Activated naive CD4-positive, alpha-beta T cell treated with Interleukin-2 at 50 U/mL for 16 hours (primary cell): ENCODE measurements around the gene COX17.
"Not testable (repeated sequence)": the region's sequence is repeated elsewhere in the genome, so short reads cannot be mapped to it uniquely, and the experiment has no call there.

Experiments used
- DNase-seq: peaks from one replicate; pipeline ENCODE4 v3.0.0-alpha.2; 2020

The COX17 gene, protein sequence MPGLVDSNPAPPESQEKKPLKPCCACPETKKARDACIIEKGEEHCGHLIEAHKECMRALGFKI

DNA sequence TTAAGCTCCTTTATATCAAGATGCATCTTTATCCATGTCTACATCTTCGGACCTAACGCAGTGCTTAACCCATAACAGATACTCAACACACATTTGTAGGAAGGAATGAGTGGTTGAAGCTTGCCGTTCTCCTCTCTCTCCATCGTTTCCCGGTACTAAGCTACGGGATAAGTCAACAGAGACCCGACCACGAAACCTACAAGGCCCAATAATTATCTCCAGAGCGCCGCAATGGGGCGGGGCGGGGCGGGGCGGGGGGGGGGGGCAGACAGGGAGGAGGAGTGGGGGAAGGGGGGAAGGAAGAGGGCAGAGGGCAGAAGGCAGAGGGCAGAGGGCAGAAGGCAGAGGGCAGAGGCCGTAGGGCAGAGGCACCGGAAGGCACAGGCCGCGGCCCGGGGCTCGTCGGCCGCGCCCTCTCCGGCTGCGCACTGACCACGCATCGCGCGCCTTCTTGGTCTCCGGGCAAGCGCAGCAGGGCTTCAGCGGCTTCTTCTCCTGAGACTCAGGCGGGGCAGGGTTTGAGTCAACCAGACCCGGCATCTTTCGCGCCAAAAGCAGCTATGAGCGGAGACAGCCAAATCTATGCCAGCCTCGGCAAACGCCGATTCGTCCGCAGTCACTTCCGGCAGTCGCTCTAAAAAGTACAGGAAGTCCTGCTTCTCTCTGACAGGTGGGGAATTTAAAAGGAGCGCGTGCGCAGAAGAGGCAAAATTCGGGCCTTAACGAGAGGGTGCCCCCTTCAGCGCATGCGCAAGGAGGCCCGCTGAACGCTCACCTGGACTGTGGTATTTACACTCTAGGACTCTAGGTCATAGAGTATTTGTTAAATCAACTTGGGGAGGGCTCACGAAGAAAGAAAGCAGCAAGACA, at the start of gene COX17:
Gene COX17 (minus strand): TSS at position 636 of the 870 bp plus-strand sequence. CDS start 96 bp downstream, at position 540.
- peak; percentile 94 for DNase-seq

DNA sequence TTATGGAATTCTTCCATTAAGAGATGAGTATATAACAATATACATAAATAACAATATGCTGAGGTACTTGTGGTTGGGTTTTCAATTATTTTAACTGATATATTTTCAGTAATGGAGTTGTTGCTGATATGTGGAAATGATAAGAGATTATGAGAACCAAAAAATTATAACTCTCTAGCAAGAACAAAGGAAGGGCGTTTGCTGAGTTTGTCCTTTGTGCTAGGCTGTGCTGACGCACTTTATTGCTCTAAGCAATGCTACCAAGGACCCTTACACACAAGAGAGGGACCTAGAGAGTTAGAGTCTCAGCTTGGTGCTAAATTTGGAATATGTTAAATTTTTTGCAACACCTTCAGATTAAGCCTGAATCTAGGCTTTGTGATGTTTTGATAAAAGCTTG, 49.7 kb upstream of the COX17 start:
- no peak for DNase-seq

DNA sequence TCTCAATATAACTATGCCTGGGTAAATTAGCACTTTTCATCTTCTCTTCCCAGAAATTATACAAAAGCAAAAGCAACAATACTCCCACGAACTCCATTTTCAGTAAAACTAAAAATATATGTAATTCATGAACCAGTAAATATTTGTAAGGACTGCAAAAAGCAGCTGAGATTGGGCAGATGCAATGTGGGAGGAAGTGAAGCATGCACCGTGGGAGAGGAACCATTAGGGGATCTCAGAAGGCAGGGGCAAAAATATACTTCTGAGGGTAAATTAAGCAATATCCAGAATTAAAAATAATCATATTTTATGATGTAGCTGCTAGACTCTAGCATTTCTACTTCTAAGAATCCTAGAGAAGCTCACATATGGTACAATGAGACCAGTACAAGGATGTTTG, 45.8 kb upstream of the COX17 start:
- DNase-seq, result no peak

DNA sequence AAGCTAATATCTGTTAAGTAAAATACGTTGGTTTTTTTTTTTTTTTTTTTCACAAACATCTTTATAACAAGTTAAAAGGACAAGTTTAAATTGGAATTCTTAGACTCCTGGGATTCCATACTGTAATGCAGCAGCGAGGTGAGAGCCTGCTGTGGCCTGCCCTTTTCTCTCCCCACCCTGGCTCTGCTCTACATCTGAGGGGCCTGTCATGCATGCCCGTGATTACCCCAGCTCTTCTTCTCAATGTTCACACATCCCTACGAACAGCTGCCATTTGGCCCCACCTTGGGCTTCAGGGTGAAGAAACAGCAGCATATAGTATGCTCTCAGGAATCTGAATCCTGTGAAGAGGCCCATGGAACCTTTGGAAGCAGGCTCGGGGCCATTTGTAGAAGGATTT, 40.3 kb upstream of the COX17 start:
- no peak for DNase-seq

DNA sequence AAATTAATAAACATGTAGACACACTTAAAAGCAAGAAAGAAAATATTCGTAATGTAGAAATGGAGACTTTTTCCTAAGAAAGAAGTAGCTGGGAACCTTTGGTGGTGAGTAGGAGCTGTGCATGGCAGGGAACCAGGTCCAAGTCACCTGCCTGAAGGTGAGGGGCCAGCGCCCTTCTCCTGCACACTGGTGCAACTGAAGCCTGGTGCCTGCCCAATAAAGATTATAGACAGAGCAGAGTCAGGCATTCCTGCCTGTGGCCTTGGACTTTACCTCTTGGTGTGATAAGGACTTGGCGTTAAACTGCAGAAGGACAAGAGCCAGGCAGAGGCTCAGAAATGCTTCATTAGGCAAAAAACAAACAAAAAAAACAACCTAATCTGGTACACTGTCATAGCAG, 39.8 kb upstream of the COX17 start:
- no peak for DNase-seq

DNA sequence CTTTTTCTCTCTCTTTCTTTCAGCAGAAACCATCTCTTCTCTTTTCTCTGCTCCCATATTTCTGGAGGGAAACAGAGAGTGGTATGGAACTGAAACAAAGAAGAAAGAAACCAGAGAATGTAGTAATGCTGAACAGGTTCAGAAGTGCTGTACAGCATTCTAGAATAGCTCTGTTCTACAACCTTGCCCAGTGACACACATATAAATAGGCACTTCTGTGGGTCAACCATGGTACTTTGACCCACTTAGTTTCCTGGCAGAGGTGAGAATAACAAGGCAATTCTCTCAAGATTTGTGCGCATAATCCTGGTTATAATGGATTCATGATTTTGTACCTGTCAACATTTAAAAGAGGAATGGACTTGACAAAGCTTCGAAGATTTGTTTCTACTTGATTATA, 37.9 kb upstream of the COX17 start:
- no peak for DNase-seq

DNA sequence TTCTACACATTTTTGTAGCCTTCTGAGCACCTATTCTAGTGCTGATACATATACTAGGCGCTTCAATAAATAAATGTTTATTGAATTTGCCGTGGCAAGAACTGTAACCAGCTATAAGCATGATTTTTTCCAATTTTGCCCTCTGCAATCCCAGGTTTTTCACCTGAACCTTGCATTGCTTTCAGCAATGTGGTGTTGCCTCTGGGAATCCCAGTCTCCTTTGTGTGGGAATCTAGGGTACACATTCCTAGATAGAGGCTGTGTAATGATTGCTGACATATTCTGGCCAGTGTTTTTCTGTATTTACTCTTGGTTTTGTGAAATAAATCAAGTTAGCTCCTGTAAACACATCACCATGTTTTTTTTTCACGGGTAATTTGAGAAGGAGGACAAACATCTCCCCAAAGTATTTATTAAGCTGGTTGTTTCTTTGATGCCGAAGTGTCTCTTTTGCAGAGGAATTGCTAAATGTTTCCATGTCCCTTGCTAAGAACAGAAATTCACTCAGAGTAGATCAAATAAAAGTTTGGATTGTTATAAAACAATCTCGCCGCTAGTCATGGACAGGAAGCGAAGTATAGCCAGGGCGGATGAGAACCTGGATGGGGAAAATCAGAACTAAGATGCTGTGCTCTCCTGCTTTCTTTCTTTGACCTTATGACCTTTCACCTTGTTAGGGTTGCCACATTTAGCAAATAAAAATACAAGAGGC, 26.8 kb upstream of the COX17 start:
- no peak for DNase-seq

DNA sequence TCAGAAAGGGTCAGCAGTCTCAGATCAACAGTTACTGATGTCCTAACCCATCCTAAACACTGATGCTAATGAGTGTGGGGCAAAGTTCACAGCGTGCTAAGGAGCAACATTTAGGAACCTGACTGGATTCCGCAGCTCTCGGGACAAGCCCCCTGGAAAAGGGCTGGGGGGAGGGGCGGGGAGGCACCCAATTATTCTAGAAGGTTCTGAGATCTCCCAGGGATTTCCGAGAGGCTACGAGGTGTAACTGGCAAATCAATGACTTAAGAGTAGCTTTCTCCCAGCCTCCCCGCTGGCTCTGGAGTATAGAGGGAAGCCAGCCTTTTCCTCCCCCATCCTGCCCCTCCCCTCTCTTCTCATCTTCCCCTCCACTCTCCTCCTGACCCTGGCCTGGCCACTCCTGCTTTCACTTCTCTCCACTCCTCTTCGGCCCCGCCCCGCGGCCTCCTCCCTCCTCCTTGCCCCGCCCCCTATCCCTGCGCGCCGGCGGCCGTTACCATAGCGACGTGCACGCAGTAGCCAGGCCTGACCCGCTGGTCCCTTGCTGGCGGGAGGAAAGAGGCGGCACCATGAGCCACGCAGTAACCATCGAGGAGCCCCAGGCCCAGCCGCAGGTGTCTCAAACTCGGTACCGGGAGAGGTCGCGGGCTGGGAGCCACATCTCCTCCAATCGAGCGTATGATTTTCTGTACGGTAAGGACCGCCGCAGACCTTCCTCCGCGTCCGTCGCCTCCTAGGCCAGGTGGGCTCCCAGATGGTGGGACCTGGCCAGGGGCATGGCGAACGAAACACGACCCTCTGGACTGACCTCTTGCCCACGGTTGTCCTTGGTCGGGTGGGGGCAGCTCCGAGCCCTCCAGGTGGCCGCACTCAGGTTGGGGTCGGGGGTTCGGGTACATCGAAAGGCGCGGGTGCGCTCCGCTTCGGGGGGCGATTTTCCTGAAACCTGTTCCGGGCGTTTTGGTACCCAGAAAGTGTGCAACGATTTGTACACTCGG, 25.6 kb upstream of the COX17 start, which contains the start of gene CFAP91:
Gene CFAP91 (plus strand): TSS at position 493 of the 998 bp plus-strand sequence. CDS start 77 bp downstream, at position 570.
- peak; percentile 81 for DNase-seq

DNA sequence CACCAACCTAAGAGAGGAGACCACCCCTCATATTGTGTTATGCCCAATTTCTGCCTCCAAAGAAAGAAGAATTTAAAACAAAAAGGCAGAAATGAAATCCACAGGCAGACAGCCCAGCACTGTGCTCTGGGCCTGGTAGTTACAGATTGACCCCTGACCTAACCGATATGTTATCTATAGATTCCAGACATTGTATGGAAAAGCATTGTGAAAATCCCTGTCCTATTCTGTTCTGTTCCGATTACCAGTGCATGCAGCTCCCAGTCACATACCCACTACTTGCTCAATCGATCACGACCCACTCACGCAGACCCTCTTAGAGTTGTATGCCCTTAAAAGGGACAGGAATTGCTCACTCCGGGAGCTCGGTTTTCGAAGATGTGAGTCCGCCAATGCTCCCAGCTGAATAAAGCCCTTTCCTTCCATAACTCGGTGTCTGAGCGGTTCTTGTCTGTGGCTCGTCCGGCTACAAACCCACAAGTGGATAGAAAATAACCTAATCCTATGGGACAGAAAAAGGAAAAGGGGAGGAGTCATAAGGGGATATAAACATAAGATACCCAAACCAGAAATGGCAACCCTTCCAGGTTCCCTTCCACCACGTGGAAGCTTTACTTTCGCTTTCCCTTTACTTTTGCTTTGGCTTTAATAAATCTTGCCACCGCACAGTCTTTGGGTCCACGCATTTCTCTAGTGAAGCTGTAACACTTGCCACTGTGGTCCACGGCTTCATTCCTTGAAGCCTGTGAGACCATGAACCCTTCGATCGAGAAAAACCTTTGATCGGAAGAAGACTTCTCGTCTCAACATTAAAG, 23.9 kb upstream of the COX17 start:
- no peak for DNase-seq

DNA sequence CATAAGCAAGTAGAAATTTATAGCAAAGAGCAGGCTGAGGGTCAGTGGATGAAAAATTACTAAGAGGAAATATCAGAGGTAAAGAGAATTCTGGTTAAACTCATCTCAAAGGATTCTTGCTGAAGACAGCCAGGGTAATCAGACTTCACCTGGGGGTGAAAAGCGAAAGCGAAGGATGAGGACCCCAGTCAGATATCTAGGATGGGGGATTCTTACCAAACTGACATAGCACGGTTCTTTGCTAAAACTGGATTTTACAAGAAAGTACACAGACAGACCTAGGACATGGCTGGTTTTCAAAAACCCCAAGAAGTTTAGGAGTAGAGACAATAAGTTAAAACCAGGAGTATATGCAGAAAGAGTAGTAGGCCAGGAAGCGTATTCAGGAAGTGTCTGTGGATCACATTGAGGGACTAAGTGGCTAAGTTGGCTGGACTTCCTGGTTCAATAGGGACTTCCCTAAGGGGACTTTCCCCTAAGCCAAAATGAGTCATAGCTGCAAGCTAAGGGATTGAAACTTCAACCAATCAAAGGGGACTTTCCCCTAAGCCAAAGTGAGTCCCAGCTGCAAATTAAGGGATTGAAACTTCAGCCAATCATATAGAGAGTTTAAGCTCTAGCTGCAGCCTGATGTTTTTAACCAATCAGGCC, 23.2 kb upstream of the COX17 start:
- peak; percentile 7 for DNase-seq

DNA sequence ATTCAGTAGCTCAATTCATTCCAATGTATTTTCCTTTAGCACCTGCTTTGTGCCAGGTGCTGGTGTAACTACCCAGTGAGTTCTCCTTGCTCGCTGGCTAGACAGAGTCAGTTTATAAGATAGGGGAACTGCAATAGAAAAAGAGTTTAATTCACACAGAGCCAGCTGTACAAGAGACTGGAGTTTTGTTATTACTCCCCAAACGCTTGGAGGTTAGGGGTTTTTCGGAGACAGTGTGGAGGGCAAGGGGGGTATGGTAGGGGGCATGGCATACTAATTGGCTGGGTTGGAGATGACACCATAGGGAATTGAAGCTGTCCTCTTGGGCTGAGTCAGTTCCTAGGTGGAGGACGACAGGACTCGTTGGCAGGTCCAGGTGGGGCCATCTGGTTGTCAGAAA, 20.2 kb upstream of the COX17 start:
- no peak for DNase-seq

DNA sequence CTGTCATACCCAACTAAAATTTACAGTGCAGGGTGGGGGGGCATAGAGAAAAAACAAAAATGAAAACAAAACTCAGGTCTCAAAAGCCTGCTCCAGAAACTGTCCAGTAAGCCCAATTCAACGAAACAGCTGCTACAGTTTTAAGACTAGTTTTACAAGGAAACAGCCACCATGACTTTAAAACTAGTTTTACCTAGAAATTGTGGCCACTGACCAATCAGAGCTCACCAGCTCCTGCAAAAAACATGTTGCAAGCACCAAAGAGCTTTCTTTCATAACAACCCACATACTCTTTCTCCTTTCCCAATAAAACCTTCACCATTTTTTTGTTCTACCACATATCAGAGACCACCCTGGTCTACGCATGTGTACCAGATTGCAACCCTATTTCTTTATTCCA, 18.3 kb upstream of the COX17 start:
- no peak for DNase-seq

DNA sequence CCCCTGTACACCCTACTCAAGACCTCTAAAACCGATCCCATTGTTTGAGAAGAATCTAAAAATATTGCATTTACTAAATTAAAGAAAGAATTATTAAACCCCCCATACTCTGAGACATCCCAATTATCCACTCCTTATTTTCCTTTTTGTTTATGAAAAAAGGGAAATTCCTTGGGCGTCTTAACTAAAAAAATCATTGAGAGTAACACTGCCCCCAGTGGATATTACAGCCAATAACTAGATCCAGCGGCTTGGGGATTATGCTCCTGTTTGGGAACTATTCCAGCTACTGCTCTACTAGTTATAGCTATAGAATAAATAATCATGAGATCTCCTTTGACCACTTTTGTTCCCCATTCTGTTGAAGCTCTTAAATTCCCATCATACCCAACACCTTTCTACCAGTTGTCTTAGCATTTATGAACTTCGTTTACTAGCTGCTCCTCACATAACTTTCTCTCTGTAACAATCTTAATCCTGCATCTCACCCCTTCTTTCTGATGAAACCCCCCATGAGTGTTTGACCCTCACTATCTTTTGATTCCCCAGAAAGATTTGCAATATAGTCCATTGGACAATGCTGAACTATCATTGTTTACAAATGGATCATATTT, 12.9 kb upstream of the COX17 start:
- no peak for DNase-seq

DNA sequence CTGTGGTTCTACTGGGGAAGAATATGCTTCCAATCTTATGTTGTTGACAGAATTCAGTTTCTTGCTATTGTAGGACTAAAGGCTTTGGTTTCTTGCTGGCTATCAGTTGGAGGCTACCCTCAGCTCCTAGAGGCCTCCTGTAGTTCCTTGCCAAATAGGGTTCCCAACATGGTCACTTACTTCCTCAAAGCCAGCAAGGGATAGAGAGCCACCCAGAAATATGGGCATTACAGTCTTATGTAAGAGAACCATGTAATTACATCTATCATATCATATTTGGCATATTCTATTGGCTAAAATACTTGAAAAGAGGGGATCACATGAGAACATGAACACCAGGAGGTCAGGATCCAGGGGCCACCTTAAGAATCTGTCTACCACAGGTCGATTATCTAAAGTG, 6.2 kb upstream of the COX17 start:
- DNase-seq, result no peak

DNA sequence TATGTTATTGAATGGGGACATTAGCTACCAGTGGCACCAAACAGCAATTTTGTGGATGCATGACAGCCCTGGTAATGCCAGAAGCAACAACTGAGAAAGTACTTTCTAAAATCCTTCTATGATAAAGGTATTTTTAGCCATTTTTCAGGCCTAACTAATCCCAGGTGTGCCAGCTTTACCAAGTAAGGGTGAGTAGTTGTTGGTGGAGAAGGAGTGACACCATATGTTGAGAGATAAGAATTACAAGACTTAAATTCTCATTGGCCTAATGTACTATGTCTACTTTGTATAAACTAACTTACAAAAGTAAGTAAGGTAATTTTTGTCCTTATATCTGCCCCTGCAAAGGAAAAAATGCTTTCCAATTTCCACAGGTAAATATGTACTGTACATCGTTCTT, 4.1 kb upstream of the COX17 start:
- DNase-seq, result no peak

DNA sequence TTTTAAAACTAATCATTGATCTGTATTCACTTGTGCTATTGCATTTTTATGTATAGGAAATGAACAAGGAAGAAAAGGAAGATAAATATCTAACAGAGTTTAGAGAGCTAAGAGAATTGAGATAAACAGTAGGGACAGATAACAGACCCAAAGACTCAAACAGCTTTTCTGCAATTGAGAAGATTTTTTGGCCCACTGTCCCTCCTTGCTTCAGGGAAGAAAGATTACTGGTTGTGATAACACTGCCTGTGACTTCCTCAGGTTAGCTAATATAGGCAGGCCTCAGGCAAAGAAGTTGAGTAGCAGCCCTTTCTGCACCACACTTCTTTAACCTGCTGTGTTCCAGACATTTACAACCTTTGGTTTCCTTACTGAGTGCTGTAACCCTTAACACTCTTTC, 2.7 kb upstream of the COX17 start:
- DNase-seq, result no peak

DNA sequence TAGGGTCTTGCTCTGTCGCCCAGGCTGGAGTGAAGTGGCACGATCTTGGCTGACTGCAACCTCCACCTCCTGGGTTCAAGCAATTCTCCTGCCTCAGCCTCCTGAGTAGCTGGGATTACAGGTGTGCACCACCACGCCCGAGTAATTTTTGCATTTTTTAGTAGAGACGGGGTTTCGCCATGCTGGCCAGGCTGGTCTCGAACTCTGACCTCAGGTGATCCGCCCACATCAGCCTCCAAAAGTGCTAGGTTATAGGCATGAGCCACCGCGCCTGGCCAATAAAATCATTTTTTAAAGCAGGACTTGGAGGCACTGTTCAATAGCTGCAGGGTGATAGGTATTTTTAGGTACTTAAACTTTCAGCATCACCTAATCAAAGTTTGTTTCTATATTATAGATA, 1.0 kb upstream of the COX17 start:
- not testable (repeated sequence) for DNase-seq

DNA sequence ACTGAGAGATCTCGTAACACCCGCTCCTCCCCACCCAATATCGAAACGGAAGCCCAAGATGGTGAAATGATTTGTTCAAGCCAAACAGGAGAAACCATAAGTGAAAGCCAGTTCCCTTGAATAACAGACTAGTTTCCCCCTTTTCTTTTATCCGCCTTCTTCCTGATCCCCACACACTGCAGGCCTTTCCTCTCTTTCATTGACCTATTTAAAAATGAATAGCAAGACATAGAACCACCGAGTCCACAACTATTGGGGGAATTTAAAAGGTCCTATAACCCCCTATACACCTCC, 382 bp upstream of the COX17 start:
- no peak for DNase-seq

DNA sequence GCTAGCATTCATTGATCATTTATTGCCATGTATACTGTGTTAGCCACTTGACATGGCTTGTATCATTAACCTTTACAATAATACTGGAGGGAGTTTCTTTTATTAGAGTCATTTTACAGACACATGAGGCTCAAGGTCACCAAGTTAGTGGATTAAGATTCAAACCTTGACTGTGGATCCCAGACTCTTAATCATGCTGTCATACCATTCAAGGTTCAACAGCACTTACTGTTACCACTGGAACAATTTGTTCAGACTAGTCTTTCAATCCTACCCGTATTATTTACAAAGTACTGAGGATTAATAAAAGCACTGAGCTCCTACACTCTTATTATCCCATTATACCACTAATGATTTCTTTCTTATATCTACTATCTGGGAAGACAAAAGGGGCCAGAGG, 1.2 kb downstream of the COX17 start:
- DNase-seq, result no peak

DNA sequence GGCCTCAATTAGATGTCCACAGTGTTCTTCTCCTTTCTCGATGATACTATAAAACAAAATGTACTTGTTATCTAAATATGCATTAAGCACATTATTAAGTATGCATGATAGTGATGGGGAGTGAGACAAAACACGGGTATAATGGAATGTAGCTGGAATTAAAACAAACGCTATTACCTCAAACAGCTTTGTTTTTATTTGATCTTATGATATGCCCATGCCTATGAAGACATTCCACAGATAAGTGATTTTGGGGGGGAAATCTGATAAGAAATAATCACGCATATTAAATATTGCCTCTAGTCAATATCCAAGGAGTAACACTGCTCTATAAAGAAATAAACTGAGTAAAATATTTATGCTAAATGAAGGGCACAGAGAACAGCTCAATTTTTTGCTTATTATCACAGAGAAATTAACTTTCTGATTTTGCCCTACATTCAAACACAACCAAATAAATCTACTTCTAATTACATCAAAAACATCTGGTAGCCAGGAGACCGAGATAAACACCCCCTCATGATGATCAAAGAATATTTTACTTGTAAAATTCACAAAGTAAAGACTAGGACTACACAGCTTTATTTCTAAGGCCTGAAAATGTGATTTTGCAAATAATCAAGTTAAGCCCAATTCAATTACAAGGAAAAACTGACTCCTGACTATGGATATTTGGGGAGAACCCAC, 1.9 kb downstream of the COX17 start:
- DNase-seq, result no peak

DNA sequence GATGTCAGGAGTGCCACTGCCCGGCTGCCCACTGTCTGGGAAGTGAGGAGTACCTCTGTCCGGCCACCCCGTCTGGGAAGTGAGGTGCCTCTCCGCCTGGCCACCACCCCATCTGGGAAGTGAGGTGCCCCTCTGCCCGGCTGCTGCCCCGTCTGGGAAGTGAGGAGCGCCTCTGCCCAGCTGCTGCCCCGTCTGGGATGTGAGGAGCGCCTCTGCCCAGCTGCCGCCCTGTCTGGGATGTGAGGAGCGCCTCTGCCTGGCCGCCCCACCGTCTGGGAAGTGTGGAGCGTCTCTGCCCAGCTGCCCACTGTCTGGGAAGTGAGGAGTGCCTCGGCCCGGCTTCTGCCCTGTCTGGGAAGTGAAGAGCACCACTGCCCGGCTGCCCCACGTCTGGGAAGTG, 3.3 kb downstream of the COX17 start:
- DNase-seq, result no peak
